ENCODE results near the gene TEAD1.

Gene TEAD1

DNA sequence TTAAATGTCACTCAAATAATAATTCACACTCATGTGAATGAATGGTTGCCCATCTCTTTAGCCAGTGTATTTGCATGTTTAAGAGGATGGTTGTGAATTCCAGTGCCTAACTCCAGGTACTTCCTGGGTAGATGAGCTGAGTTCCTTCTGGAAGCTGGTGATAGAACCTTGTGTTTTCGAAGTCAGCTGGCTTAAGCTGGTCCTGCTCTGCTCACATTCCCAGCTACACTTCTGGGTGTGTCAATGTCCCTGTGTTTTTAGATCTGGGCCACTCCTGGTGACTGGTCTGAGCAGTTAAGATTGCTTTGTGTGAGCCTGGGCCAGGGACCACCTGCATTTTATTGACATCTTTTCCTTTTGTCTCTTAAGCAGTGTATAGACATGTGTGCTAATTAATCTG, 10.6 kb downstream of the TEAD1 start:
- H3K27ac ChIP-seq: no peak overlapping the region
- no peak for TF ChIP-seq ZFX (IDR thresholded peaks at IDR 0.05; ENCODE audit: borderline replicate concordance)
- TF ChIP-seq, protein P1, sequence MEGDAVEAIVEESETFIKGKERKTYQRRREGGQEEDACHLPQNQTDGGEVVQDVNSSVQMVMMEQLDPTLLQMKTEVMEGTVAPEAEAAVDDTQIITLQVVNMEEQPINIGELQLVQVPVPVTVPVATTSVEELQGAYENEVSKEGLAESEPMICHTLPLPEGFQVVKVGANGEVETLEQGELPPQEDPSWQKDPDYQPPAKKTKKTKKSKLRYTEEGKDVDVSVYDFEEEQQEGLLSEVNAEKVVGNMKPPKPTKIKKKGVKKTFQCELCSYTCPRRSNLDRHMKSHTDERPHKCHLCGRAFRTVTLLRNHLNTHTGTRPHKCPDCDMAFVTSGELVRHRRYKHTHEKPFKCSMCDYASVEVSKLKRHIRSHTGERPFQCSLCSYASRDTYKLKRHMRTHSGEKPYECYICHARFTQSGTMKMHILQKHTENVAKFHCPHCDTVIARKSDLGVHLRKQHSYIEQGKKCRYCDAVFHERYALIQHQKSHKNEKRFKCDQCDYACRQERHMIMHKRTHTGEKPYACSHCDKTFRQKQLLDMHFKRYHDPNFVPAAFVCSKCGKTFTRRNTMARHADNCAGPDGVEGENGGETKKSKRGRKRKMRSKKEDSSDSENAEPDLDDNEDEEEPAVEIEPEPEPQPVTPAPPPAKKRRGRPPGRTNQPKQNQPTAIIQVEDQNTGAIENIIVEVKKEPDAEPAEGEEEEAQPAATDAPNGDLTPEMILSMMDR (IDR thresholded peaks at IDR 0.05): no peak

DNA sequence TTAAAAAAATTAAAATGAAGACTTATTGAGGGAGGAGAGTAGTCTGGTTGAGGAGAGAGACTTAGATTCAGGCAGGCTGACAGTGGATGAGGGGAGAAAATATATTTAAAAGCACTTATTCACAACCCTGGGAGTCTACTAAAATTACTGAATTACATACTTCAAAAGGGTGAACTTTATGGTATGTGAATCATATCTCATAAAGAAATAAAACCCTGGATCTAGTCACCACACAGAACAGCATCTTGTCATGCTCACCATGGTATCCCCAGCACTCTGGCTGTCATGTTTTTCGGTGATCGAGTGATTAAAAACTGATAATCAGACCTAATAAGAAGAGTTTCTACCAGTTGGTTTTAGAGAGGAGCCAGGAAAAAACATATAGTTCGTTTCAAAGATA, 11.0 kb downstream of the TEAD1 start:
- TF ChIP-seq, protein P1 (IDR thresholded peaks at IDR 0.05): no peak
- no peak for TF ChIP-seq ZFX (IDR thresholded peaks at IDR 0.05; ENCODE audit: borderline replicate concordance)
- no peak overlapping the region for H3K27ac ChIP-seq

DNA sequence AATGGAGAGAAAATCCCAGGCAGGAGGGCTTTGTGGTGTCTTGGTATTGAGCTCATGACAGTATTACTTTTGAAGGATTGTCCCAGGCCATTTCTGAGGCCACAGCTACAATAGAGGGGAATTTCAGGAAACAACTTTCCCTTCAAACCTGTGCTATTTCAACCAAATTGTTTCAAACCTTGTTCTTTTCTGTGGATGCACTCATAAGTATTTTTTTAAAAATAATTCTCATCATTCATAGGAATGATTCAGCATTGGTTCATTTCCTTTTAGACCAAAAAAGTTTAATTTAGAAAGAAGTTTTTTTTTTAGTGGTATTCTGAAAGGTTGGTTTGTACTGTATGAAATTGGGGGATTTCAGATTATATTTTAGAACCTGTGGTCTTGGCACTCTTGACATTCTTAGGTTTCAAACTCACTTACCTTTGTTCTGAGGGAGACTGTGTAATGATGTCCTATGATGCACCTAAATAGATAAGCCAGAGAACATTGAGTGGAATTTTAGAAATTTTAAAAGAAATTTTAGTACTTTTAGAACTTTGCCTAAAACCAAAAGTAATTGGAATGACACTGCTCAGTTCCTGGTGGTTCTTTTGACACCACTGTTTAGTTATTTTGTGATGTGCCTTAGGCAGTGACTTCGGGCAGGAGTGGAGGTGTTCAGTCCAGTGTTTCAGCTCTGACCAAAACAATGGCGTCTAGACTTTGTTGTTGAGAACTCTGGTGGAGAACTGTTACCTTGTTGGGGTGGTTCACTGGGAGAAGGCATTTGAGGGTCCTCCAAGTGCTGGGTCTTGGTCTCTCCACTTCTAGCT, 12.2 kb downstream of the TEAD1 start:
- H3K27ac ChIP-seq: no peak overlapping the region; the same call in 1 of the 2 replicates
- TF ChIP-seq, protein P1 (IDR thresholded peaks at IDR 0.05): no peak
- no peak for TF ChIP-seq ZFX (IDR thresholded peaks at IDR 0.05; ENCODE audit: borderline replicate concordance)

DNA sequence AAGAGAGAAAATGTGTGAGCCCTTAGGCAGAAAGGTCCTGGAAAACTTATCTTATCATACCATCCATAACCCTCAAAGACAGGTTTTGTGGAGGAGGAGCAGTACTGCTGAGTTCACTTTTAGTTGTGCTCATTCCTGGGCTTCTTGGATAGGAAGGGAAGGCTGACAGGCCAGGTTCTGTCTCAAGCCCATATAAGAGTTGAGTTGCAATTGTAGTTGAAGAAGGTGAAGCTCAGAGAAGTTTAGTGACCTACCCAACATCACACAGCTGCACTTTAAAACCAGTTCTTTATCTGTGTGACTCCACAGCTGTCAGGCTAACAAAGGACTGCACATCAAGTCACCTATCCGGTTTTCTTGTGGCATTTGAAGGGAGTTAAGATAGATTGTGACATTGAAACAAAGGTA, 13.0 kb downstream of the TEAD1 start:
- H3K27ac ChIP-seq: no peak overlapping the region
- TF ChIP-seq ZFX (IDR thresholded peaks at IDR 0.05; ENCODE audit: borderline replicate concordance): no peak
- TF ChIP-seq, protein P1 (IDR thresholded peaks at IDR 0.05): no peak

DNA sequence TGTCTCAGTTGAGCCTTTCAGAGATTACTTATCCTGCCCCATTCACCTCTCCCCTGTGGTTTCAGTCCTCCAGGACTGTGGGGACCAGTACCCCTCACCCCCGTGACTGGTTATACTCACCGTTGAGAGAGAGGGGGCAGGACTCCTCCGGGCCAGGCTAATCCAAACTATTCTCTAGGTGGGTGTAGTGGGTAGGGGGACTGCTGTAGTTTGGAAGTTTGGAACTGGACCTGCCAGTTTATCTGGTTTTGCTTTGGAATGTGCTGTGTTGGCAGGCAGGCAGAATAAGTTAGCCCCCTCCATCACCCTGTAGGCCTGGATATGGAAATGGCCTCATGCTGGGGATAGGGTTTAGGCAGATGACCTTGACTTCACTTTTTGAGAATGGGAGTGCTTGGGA, 13.5 kb downstream of the TEAD1 start:
- no peak overlapping the region for H3K27ac ChIP-seq
- TF ChIP-seq, protein P1 (IDR thresholded peaks at IDR 0.05): no peak
- no peak for TF ChIP-seq ZFX (IDR thresholded peaks at IDR 0.05; ENCODE audit: borderline replicate concordance)

DNA sequence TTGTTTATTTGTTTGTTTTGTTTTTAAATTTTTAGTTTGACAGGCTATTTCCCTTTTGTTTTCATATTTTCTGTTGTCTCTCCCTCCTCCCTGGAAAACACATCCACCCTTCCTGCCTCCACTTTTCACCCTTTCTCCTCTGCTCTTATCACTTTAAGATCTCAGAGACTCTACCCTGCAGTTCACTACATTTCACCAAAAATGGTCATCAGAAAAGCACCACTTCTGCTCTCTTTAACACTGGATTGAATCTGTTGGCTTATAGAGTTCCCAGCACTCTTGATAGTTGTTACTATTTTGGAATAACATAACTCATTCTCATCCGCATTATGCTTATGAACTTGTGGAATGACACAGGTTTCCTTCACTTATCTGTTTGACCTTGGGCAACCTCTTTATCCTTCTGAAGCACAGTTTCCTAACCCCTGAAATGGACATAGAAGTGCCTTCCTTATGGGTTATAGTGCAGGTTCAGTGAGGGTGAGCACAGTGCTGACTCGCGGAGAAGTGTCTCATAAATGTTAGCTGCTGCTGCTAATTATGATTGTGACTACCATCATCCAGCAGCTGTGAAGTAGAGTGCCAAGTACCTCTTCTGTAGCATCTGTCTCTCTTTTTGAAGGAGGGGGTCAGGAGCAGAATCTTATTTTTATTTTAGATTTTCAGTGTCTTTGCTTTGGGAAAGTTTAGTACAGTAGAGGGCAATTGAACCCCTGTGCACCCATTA, 15.0 kb downstream of the TEAD1 start:
- TF ChIP-seq, protein P1 (IDR thresholded peaks at IDR 0.05): no peak

DNA sequence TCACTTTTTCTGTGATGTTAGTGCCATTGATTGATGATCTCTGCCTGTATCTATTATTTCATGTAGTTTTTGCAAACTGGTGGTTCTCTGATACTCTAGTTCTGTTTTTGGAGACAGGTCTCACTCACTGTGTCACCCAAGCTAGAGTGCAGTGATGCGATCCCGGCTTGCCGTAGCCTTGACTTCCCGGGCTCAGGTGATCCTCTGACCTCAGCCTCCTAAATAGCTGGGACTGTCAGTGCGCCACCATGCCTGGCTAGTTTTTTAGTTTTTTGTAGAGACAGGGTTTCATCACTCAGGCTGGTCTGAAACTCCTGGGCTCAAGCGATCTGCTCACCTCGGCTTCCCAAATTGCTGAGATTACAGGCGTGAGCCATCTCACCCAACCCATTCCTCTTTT, 16.4 kb downstream of the TEAD1 start:
- peak overlapping the region; percentile 55 for H3K27ac ChIP-seq

More for the DNA sequence above, 15.0 kb downstream of the TEAD1 start:
- no peak overlapping the region for H3K27ac ChIP-seq

More for the DNA sequence above, 16.4 kb downstream of the TEAD1 start:
- TF ChIP-seq, protein P1 (IDR thresholded peaks at IDR 0.05): no peak
- no peak for TF ChIP-seq ZFX (IDR thresholded peaks at IDR 0.05; ENCODE audit: borderline replicate concordance)

All from 22Rv1 (cell line).